HEK293T (cell line): ENCODE results near the gene SYT13.

Experiments used
- CTCF ChIA-PET: fragments of 350-600 bp; formaldehyde crosslinking; extraction: SDS; loops from one replicate; lab custom pipeline; 2021; ENCODE audit warnings: antibody characterized with exemption, inconsistent platforms; lab: Yijun Ruan, JAX
- POLR2A ChIA-PET: fragments of 350-600 bp; formaldehyde crosslinking; extraction: SDS; loops from one replicate; lab custom pipeline; 2020; ENCODE audit warnings: antibody characterized with exemption, inconsistent platforms; lab: Yijun Ruan, JAX
- DNase-seq: peaks from one replicate; pipeline ENCODE4 v3.0.0; 2012; ENCODE audit warnings: mixed read lengths; ENCODE audit errors: extremely low spot score
- ARNT ChIP-seq: fragments of 450-650 bp; IDR thresholded peaks from 2 replicates; pipeline ENCODE4 v1.6.1; 2017; ENCODE audit warnings: mild to moderate bottlenecking
- BHLHE40 ChIP-seq: fragments of 450-650 bp; IDR thresholded peaks from 2 replicates; pipeline ENCODE4 v1.6.1; 2016; ENCODE audit warnings: mild to moderate bottlenecking, moderate library complexity, borderline replicate concordance
- CTBP1 ChIP-seq: fragments of 450-650 bp; IDR thresholded peaks from 2 replicates; pipeline ENCODE4 v1.6.1; 2016; ENCODE audit warnings: borderline replicate concordance
- ELF4 ChIP-seq: fragments of 450-650 bp; IDR thresholded peaks from 2 replicates; pipeline ENCODE4 v1.6.1; 2017; ENCODE audit warnings: antibody characterized with exemption
- FOXA1 ChIP-seq: fragments of 450-650 bp; IDR thresholded peaks from 2 replicates; pipeline ENCODE4 v1.6.1; 2016; ENCODE audit warnings: mild to moderate bottlenecking
- FOXK2 ChIP-seq: fragments of 450-650 bp; IDR thresholded peaks from 2 replicates; pipeline ENCODE4 v1.6.1; 2016; ENCODE audit warnings: mild to moderate bottlenecking
- FOXM1 ChIP-seq: fragments of 450-650 bp; IDR thresholded peaks from 2 replicates; pipeline ENCODE4 v1.6.1; 2017; ENCODE audit warnings: mild to moderate bottlenecking, borderline replicate concordance
- HDGF ChIP-seq: fragments of 450-650 bp; IDR thresholded peaks from 2 replicates; pipeline ENCODE4 v1.6.1; 2017; ENCODE audit warnings: antibody characterized with exemption, borderline replicate concordance
- L3MBTL2 ChIP-seq: fragments of 450-650 bp; conservative IDR thresholded peaks from 2 replicates; pipeline ENCODE4 v1.6.1; 2016; ENCODE audit warnings: mild to moderate bottlenecking
- LEF1 ChIP-seq: fragments of 450-650 bp; IDR thresholded peaks from 2 replicates; pipeline ENCODE4 v1.6.1; 2017; ENCODE audit warnings: mild to moderate bottlenecking, borderline replicate concordance
- NFRKB ChIP-seq: fragments of 450-650 bp; IDR thresholded peaks from 2 replicates; pipeline ENCODE4 v1.6.1; 2016; ENCODE audit warnings: mild to moderate bottlenecking, moderate library complexity
- PKNOX1 ChIP-seq: fragments of 450-650 bp; IDR thresholded peaks from 2 replicates; pipeline ENCODE4 v1.6.1; 2016
- SP1 ChIP-seq: fragments of 450-650 bp; IDR thresholded peaks from 2 replicates; pipeline ENCODE4 v1.6.1; 2017
- SUZ12 ChIP-seq: fragments of 450-650 bp; IDR thresholded peaks from 2 replicates; pipeline ENCODE4 v1.6.1; 2016; ENCODE audit warnings: mild to moderate bottlenecking
- TARDBP ChIP-seq: fragments of 450-650 bp; IDR thresholded peaks from 2 replicates; pipeline ENCODE4 v1.6.1; 2016
- ZNF384 ChIP-seq: fragments of 450-650 bp; IDR thresholded peaks from 2 replicates; pipeline ENCODE4 v1.6.1; 2016

The SYT13 gene

DNA sequence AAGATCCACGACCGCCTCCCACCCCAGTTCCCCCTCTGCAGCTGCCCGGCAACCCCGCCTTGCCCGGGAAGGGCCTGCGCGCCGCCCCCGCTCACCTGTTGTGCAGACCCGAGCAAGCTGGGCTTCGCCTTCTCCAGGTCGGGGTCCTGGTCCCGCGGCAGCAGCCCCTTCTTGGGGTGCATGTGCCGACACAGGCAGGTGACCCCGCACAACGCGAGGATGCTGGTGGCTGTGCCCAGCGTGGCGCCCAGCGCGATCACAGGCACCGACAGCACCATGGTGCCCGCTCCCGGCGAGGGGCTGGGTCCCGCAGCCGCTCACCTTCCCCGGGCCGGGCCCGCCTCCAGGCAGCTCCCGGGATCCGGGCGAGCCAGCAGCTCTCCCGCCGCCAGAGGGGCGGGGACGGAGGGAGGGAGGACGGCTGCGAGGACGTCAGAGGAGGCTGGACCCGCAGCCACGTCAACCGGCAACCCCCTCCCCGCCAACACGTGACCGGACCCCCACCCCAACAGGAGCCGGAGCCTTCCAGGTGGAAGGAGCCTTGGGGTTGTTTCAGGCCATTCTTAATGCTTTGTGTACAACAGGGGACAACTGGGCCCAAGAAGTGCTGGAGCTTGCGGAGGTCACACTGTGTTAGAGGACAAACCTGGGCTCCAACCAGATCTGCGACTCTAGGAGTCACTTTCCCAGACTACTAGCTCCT lies at the start of gene SYT13:
Gene SYT13 (minus strand): TSS at position 412 of the 703 bp plus-strand sequence. CDS start 134 bp downstream, at position 278.
- POLR2A ChIA-PET: no interaction called here
- CTCF ChIA-PET: interaction anchor here (0.9 to 2.6 kb wide), 2 partner anchors 53 to 176 kb away, joined by 3 to 7 read pairs; no protein-coding TSS in a partner anchor
- no peak for DNase-seq
- no peak for TF ChIP-seq PKNOX1
- no peak for TF ChIP-seq NFRKB
- no peak for TF ChIP-seq L3MBTL2
- no peak for TF ChIP-seq LEF1
- no peak for TF ChIP-seq SUZ12
- no peak for TF ChIP-seq FOXK2
- TF ChIP-seq SP1: no peak
- TF ChIP-seq CTBP1: no peak
- TF ChIP-seq ELF4: no peak
- TF ChIP-seq ARNT: no peak
- no peak for TF ChIP-seq FOXM1
- TF ChIP-seq BHLHE40: no peak
- no peak for TF ChIP-seq HDGF
- TF ChIP-seq ZNF384: no peak
- TF ChIP-seq FOXA1: no peak
- TF ChIP-seq TARDBP: no peak

- CTCF ChIA-PET: no interaction called here
- TF ChIP-seq ARNT (no peak), NFRKB (no peak), L3MBTL2 (no peak), FOXA1 (no peak), PKNOX1 (no peak), TARDBP (no peak), CTBP1 (no peak), SP1 (no peak), BHLHE40 (no peak), FOXK2 (no peak), ELF4 (no peak), HDGF (no peak), ZNF384 (no peak), SUZ12 (no peak), LEF1 (no peak), FOXM1 (no peak)
- POLR2A ChIA-PET: interaction anchor here (0.6 kb wide), 1 partner anchor 85 kb away, joined by 3 read pairs; no protein-coding TSS in a partner anchor
- no peak for DNase-seq
These were observed 49.3 kb upstream of the SYT13 start for GRCh38 chr11:45335434-45335833.

GRCh38 chr11:45334836-45335235 lies 48.7 kb upstream of the SYT13 start:
- ChIA-PET POLR2A (no interaction called here), CTCF (interaction anchor here (1.1 kb wide), 1 partner anchor 166 kb away, joined by 3 read pairs; no protein-coding TSS in a partner anchor)
- no peak for DNase-seq
- TF ChIP-seq TARDBP (no peak), SP1 (no peak), ELF4 (no peak), LEF1 (no peak), BHLHE40 (no peak), ZNF384 (no peak), CTBP1 (no peak), FOXK2 (no peak), PKNOX1 (no peak), FOXM1 (no peak), SUZ12 (no peak), FOXA1 (no peak), HDGF (no peak), L3MBTL2 (no peak), ARNT (no peak), NFRKB (no peak)

GRCh38 chr11:45334410-45334809 lies 48.3 kb upstream of the SYT13 start:
- ChIA-PET POLR2A (no interaction called here), CTCF (interaction anchor here (1.1 kb wide), 1 partner anchor 167 kb away, joined by 3 read pairs; no protein-coding TSS in a partner anchor)
- TF ChIP-seq FOXM1 (no peak), HDGF (no peak), SP1 (no peak), NFRKB (no peak), FOXA1 (no peak), BHLHE40 (no peak), L3MBTL2 (no peak), ZNF384 (no peak), CTBP1 (no peak), SUZ12 (no peak), FOXK2 (no peak), ELF4 (no peak), ARNT (no peak), PKNOX1 (no peak), TARDBP (no peak)
- no peak for DNase-seq
